ENCODE results near the gene FGF1.

FGF1 gene

GRCh38 chr5:142724821-142725220, 38.9 kb upstream of the FGF1 start:
- Histone ChIP-seq H3K4me3 (ENCODE audit: low read depth, low read length) (no peak overlapping the region), H3K4me2 (ENCODE audit: low read length) (no peak overlapping the region), H3K36me3 (ENCODE audit: control insufficient read depth, insufficient read depth, low read length) (no peaks in the 10 kb centered on the region), H3K27ac (no peak overlapping the region), H3K9me3 (ENCODE audit: control insufficient read depth, low read length) (no peaks in the 10 kb centered on the region), H3K79me2 (no peaks in the 10 kb centered on the region), H2AFZ (no peak overlapping the region), H3K27me3 (ENCODE audit: control insufficient read depth, insufficient read depth, low read length) (no peaks in the 10 kb centered on the region), H3K9ac (no peak overlapping the region), H3K4me1 (no peaks in the 10 kb centered on the region)
- no peak for TF ChIP-seq CTCF (IDR thresholded peaks at IDR 0.05)

- H3K79me2 ChIP-seq: no peaks in the 10 kb centered on the region
- H3K27me3 ChIP-seq (ENCODE audit: control insufficient read depth, insufficient read depth, low read length): no peaks in the 10 kb centered on the region
- H3K27ac ChIP-seq: no peak overlapping the region
- H3K36me3 ChIP-seq (ENCODE audit: control insufficient read depth, insufficient read depth, low read length): no peaks in the 10 kb centered on the region
- no peak overlapping the region for H2AFZ ChIP-seq
- no peak overlapping the region for H3K9ac ChIP-seq
- H3K9me3 ChIP-seq (ENCODE audit: control insufficient read depth, low read length): no peaks in the 10 kb centered on the region
- no peak overlapping the region for H3K4me3 ChIP-seq (ENCODE audit: low read depth, low read length)
- H3K4me1 ChIP-seq: no peaks in the 10 kb centered on the region
- TF ChIP-seq CTCF (IDR thresholded peaks at IDR 0.05): no peak
- no peak overlapping the region for H3K4me2 ChIP-seq (ENCODE audit: low read length)
Measured at GRCh38 chr5:142722896-142723295, 37.0 kb upstream of the FGF1 start.

- Histone ChIP-seq H3K9ac (no peak overlapping the region), H3K79me2 (no peaks in the 10 kb centered on the region), H3K9me3 (ENCODE audit: control insufficient read depth, low read length) (no peaks in the 10 kb centered on the region), H3K27ac (no peak overlapping the region), H3K4me2 (ENCODE audit: low read length) (no peak overlapping the region), H2AFZ (no peak overlapping the region), H3K27me3 (ENCODE audit: control insufficient read depth, insufficient read depth, low read length) (no peaks in the 10 kb centered on the region), H3K4me1 (peaks cover 3% of the 10 kb centered on the region), H3K4me3 (ENCODE audit: low read depth, low read length) (no peak overlapping the region), H3K36me3 (ENCODE audit: control insufficient read depth, insufficient read depth, low read length) (no peaks in the 10 kb centered on the region)
- no peak for TF ChIP-seq CTCF (IDR thresholded peaks at IDR 0.05)
Measured at GRCh38 chr5:142722146-142722545, 36.3 kb upstream of the FGF1 start.

- no peaks in the 10 kb centered on the region for H3K79me2 ChIP-seq
- no peaks in the 10 kb centered on the region for H3K27me3 ChIP-seq (ENCODE audit: control insufficient read depth, insufficient read depth, low read length)
- H3K36me3 ChIP-seq (ENCODE audit: control insufficient read depth, insufficient read depth, low read length): no peaks in the 10 kb centered on the region
- H3K9me3 ChIP-seq (ENCODE audit: control insufficient read depth, low read length): no peaks in the 10 kb centered on the region
- H3K4me1 ChIP-seq: peaks cover 5% of the 10 kb centered on the region
- H3K4me2 ChIP-seq (ENCODE audit: low read length): no peak overlapping the region
- no peak overlapping the region for H3K9ac ChIP-seq
- no peak overlapping the region for H3K4me3 ChIP-seq (ENCODE audit: low read depth, low read length)
- H3K27ac ChIP-seq: no peak overlapping the region
- H2AFZ ChIP-seq: peak overlapping the region; percentile 56
- TF ChIP-seq CTCF (IDR thresholded peaks at IDR 0.05): no peak
Measured at GRCh38 chr5:142720641-142721271, 34.9 kb upstream of the FGF1 start.

- Histone ChIP-seq H2AFZ (no peak overlapping the region), H3K9ac (no peak overlapping the region), H3K36me3 (ENCODE audit: control insufficient read depth, insufficient read depth, low read length) (no peaks in the 10 kb centered on the region), H3K9me3 (ENCODE audit: control insufficient read depth, low read length) (no peaks in the 10 kb centered on the region), H3K4me2 (ENCODE audit: low read length) (no peak overlapping the region), H3K27me3 (ENCODE audit: control insufficient read depth, insufficient read depth, low read length) (no peaks in the 10 kb centered on the region), H3K4me1 (peaks cover 5% of the 10 kb centered on the region), H3K27ac (no peak overlapping the region), H3K4me3 (ENCODE audit: low read depth, low read length) (no peak overlapping the region), H3K79me2 (no peaks in the 10 kb centered on the region)
- no peak for TF ChIP-seq CTCF (IDR thresholded peaks at IDR 0.05)
Measured at GRCh38 chr5:142719836-142720370, 34.0 kb upstream of the FGF1 start.

Measured in parathyroid adenoma (tissue), 2 donors.